Fibroblast of mammary gland (primary cell): ENCODE data around the gene LYPLAL1.
A peak's percentile ranks its signal among the peaks of the same experiment; 100 is the strongest.

Experiments
- DNase-seq: peaks from one replicate; pipeline ENCODE4 v3.0.0-alpha.2; 2010; ENCODE audit warnings: low read depth
- H3K4me3 ChIP-seq: 2 replicates; pipeline ENCODE4 v1.5.1; 2011; ENCODE audit warnings: low read depth, mild to moderate bottlenecking, low read length, moderate library complexity; ENCODE audit not compliant: control insufficient read depth
- CTCF ChIP-seq: conservative IDR thresholded peaks from 2 replicates; pipeline ENCODE4 v1.5.1; 2011; ENCODE audit warnings: low read depth, low read length, inconsistent platforms; ENCODE audit not compliant: control insufficient read depth, insufficient read depth

The LYPLAL1 gene

DNA sequence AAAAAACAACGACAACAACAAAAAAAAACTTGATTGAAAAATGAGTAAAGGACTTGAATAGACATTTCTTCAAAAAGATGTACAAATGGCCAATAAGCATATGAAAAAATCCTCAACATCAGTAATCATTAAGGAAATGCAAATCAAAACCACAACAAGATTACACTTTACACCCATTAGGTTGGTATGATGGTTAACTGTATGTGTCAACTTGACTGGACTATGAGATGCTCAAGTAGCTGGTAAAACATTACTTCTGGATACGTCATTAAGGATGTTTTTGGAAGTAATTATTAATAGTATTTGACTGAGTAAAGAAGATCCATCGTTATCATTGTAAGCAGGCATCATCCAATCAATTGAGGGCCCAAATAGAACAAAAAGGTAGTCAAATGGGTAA lies 34.9 kb upstream of the LYPLAL1 start:
- no peak for DNase-seq
- H3K4me3 ChIP-seq: no peak overlapping the region
- no peak for TF ChIP-seq CTCF

GRCh38 chr1:219140303-219140877 lies 33.3 kb upstream of the LYPLAL1 start:
- DNase-seq: no peak
- TF ChIP-seq CTCF: no peak
- no peak overlapping the region for H3K4me3 ChIP-seq

GRCh38 chr1:219143735-219144134 lies 29.9 kb upstream of the LYPLAL1 start:
- no peak for TF ChIP-seq CTCF
- H3K4me3 ChIP-seq: no peak overlapping the region
- DNase-seq: peak; percentile 56

DNA sequence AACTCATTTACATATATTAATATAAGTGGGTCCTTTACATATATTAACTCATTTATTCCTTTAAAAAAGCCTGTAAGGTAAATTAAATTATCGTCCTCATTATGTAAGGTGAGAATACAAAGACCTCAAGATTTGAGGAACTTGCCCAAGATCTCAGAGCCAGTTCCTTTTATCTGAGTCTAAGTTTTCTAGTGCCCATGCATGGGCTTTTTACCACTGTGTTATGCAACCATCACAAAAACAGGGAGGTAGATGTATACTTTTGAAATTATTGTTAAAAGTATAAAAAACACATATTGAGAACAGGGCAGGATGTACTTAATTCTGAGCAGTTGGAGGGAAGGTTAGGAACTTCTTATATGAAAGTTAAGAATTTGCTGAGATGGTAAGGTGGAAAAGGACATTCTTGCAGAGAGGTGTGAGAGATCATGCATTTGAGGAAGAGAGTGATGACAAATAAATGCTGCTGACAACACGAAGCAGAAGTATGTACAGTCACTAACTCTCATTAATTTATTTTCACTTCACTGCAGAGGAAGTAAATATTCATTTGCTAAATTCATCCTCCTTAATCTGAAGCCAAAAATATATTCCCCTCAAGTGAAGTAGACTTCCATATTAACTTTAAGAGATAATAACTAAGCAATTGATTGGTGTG lies 28.9 kb upstream of the LYPLAL1 start:
- no peak for DNase-seq
- no peak overlapping the region for H3K4me3 ChIP-seq
- no peak for TF ChIP-seq CTCF

- TF ChIP-seq CTCF: no peak
- H3K4me3 ChIP-seq: no peak overlapping the region
- no peak for DNase-seq
Measured at GRCh38 chr1:219147571-219148019, 26.1 kb upstream of the LYPLAL1 start.

GRCh38 chr1:219149009-219149577 lies 24.6 kb upstream of the LYPLAL1 start:
- TF ChIP-seq CTCF: no peak
- DNase-seq: peak; percentile 7
- H3K4me3 ChIP-seq: no peak overlapping the region

- H3K4me3 ChIP-seq: no peak overlapping the region
- DNase-seq: no peak
- TF ChIP-seq CTCF: no peak
Measured at GRCh38 chr1:219149953-219150352, 23.7 kb upstream of the LYPLAL1 start.
